ENCODE data around the gene AMPD2. TPM values are rescaled to one million over a fixed set of nuclear protein-coding genes. Genes with fewer than 3 reads are reported as not detected.
A peak's percentile ranks its signal among the peaks of the same experiment; 100 is the strongest.

Gene AMPD2
- total and polyA plus RNA-seq, 9 of the 15 experiments (the other 6 are each of a cell fraction or from before 2014, with no cell fraction given), result 2.0 to 77.7 (median 28.2) TPM

GRCh38 chr1:109641078-109641740 is 21.6 kb downstream of the AMPD2 start:
- Histone ChIP-seq H3K36me3 (ENCODE audit: control insufficient read depth, insufficient read depth, low read length) (no peaks in the 10 kb centered on the region), H3K4me1 (replicated peaks in 1 of 2; ENCODE audit: control insufficient read depth in 2 of 2, insufficient read depth in 2 of 2, low read length in 2 of 2) (peaks cover 26 to 51% of the 10 kb centered on the region in 2 experiments), H3K27me3 (ENCODE audit: control insufficient read depth in 2 of 2, insufficient read depth in 2 of 2, low read length in 2 of 2) (no peaks in the 10 kb centered on the region; a peak in 1 of 5 replicates), H3K27ac (ENCODE audit: extremely low read depth, low read depth, low read length) (no peak overlapping the region), H4K20me1 (replicated peaks; ENCODE audit: control insufficient read depth, insufficient read depth, low read length) (no peaks in the 10 kb centered on the region), H2AFZ (ENCODE audit: low read depth, low read length) (no peak overlapping the region), H3K79me2 (ENCODE audit: control insufficient read depth, insufficient read depth, low read length) (no peaks in the 10 kb centered on the region), H3K4me3 (no peak overlapping the region), H3K9me1 (ENCODE audit: control insufficient read depth, insufficient read depth, low read length) (no peaks in the 10 kb centered on the region), H3K9me3 (replicated peaks; ENCODE audit: control insufficient read depth, insufficient read depth, low read depth, low read length) (no peaks in the 10 kb centered on the region; the same call in 1 of the 2 replicates), H3K9ac (ENCODE audit: insufficient read depth in 1 of 2, low read depth in 2 of 2, low read length in 2 of 2) (no peak overlapping the region; a peak in 1 of 4 replicates), H3K4me2 (ENCODE audit: insufficient read depth, low read length) (no peak overlapping the region)
- DNase-seq (ENCODE audit: extremely low read depth in 1 of 4, low spot score in 3 of 4) (no peak), ATAC-seq (no peak), FAIRE-seq (no peak)
- BruUV-seq (replicated peaks), result no TSS peak
- intact Hi-C loops (cut with micrococcal nuclease), result loop anchor here (2.0 to 10.0 kb wide), 3 partner anchors 61 to 474 kb away; partner anchors contain the start of genes AHCYL1 and UBL4B
- ChIA-PET CTCF (ENCODE audit: low intra/inter-chr PET ratio) (interaction anchor here (0.6 to 6.9 kb wide), 3 partner anchors 9 to 132 kb away, joined by 3 to 77 read pairs (median 6); no protein-coding TSS in a partner anchor), POLR2A (interaction anchor here (0.7 to 6.4 kb wide), 8 partner anchors 15 to 133 kb away, joined by 3 to 44 read pairs (median 6); partner anchors contain the start of genes GNAI3 and GSTM4)
- 10% methylated on average over 2 of the region's 2 CpGs for WGBS (ENCODE audit: insufficient coverage, low coverage, missing lambda C conversion rate)
- in situ Hi-C loops (cut with MboI), result loop anchor here (5.0 to 10.0 kb wide), 3 partner anchors 131 to 374 kb away; no protein-coding TSS in a partner anchor
- TF ChIP-seq POLR3A (IDR thresholded peaks at IDR 0.05; ENCODE audit: borderline replicate concordance, extremely low read depth, insufficient read depth, insufficient read length) (no peak), ZNF395 (CRISPR knock-in tag; IDR thresholded peaks at IDR 0.05) (peak; percentile 27; the same call in 1 of the 2 replicates), KHSRP (IDR thresholded peaks at IDR 0.05) (no peak), ZNF518B (CRISPR knock-in tag; IDR thresholded peaks at IDR 0.05) (no peak)
